ENCODE measurements around the gene VKORC1.

The VKORC1 gene

GRCh38 chr16:31087481-31087880, 7.1 kb downstream of the VKORC1 start:
- ChIA-PET POLR2A (interaction anchor here (1.7 kb wide), 1 partner anchor 14 kb away, joined by 4 read pairs; the partner anchor contains the start of genes ZNF646 and ZNF668), CTCF (no interaction called here)
- DNase-seq (ENCODE audit: extremely low spot score) = no peak
- no peak for TF ChIP-seq CTCF (IDR thresholded peaks at IDR 0.05; ENCODE audit: control extremely low read depth, extremely low read depth, low read depth, missing control alignments)

- CTCF ChIA-PET = interaction anchor here (1.2 kb wide), 1 partner anchor 9 kb away, joined by 3 read pairs; no protein-coding TSS in a partner anchor
- TF ChIP-seq CTCF (IDR thresholded peaks at IDR 0.05; ENCODE audit: control extremely low read depth, extremely low read depth, low read depth, missing control alignments) = no peak
- DNase-seq (ENCODE audit: extremely low spot score) = no peak
- POLR2A ChIA-PET = interaction anchor here (1.7 kb wide), 1 partner anchor 13 kb away, joined by 4 read pairs; the partner anchor contains the start of genes ZNF646 and ZNF668
Measured at GRCh38 chr16:31086629-31086906, 8.0 kb downstream of the VKORC1 start.

GRCh38 chr16:31085873-31086628, 8.5 kb downstream of the VKORC1 start:
- POLR2A ChIA-PET = interaction anchor here (0.5 to 1.7 kb wide), 4 partner anchors 12 to 95 kb away, joined by 3 to 4 read pairs (median 4); partner anchors contain the start of genes ZNF646 and ZNF668
- TF ChIP-seq CTCF (IDR thresholded peaks at IDR 0.05; ENCODE audit: control extremely low read depth, extremely low read depth, low read depth, missing control alignments) = no peak
- CTCF ChIA-PET = interaction anchor here (1.2 kb wide), 1 partner anchor 8 kb away, joined by 3 read pairs; no protein-coding TSS in a partner anchor
- DNase-seq (ENCODE audit: extremely low spot score) = no peak

- CTCF ChIA-PET = interaction anchor here (1.2 to 1.5 kb wide), 2 partner anchors 7 to 143 kb away, joined by 3 read pairs; no protein-coding TSS in a partner anchor
- DNase-seq (ENCODE audit: extremely low spot score) = no peak
- POLR2A ChIA-PET = interaction anchor here (0.5 to 0.9 kb wide), 4 partner anchors 38 to 333 kb away, joined by 3 to 5 read pairs (median 4); no protein-coding TSS in a partner anchor
- no peak for TF ChIP-seq CTCF (IDR thresholded peaks at IDR 0.05; ENCODE audit: control extremely low read depth, extremely low read depth, low read depth, missing control alignments)
Measured at GRCh38 chr16:31085411-31085810, 9.2 kb downstream of the VKORC1 start.

- TF ChIP-seq CTCF (IDR thresholded peaks at IDR 0.05; ENCODE audit: control extremely low read depth, extremely low read depth, low read depth, missing control alignments) = no peak
- ChIA-PET POLR2A (interaction anchor here (0.6 to 1.2 kb wide), 3 partner anchors 33 to 334 kb away, joined by 3 to 5 read pairs (median 5); partner anchors contain the start of gene KAT8), CTCF (interaction anchor here (1.1 to 1.5 kb wide), 2 partner anchors 15 to 143 kb away, joined by 3 read pairs; no protein-coding TSS in a partner anchor)
- DNase-seq (ENCODE audit: extremely low spot score) = no peak
Measured at GRCh38 chr16:31084584-31085302, 9.9 kb downstream of the VKORC1 start.

- TF ChIP-seq CTCF (IDR thresholded peaks at IDR 0.05; ENCODE audit: control extremely low read depth, extremely low read depth, low read depth, missing control alignments) = no peak
- no peak for DNase-seq (ENCODE audit: extremely low spot score)
- POLR2A ChIA-PET = interaction anchor here (0.6 to 1.2 kb wide), 2 partner anchors 33 to 34 kb away, joined by 3 to 5 read pairs; partner anchors contain the start of gene KAT8
- CTCF ChIA-PET = interaction anchor here (1.1 to 1.5 kb wide), 2 partner anchors 16 to 142 kb away, joined by 3 read pairs; no protein-coding TSS in a partner anchor
Measured at GRCh38 chr16:31083981-31084380, 10.6 kb downstream of the VKORC1 start.
